Peyer's patch (tissue), 4 donors: ENCODE measurements around the gene GALNT9. TPM values are rescaled to one million over a fixed set of nuclear protein-coding genes. Genes with fewer than 3 reads are reported as not detected.
"Not testable (repeated sequence)": the region's sequence is repeated elsewhere in the genome, so short reads cannot be mapped to it uniquely, and the experiment has no call there.

Experiments
- DNase-seq, 3 donors: peaks; one replicate each; pipeline ENCODE4 v3.0.0-alpha.2; 2017 to 2019
- H3K27ac ChIP-seq, 4 donors: fragments of 200-600 bp; sonication (generic); one replicate each; pipeline ENCODE4 v1.5.1; 2016 to 2019
- H3K27me3 ChIP-seq, 2 donors: fragments of 200-600 bp; sonication (generic); one replicate each; pipeline ENCODE4 v1.5.1; 2019
- H3K36me3 ChIP-seq, 3 donors: fragments of 200-600 bp; sonication (generic); one replicate each; pipeline ENCODE4 v1.5.1; 2016 to 2019
- H3K4me1 ChIP-seq, 4 donors: fragments of 200-600 bp; sonication (generic); one replicate each; pipeline ENCODE4 v1.5.1; 2016 to 2019
- H3K4me3 ChIP-seq, 4 donors: fragments of 200-600 bp; sonication (generic); 1 replicate in 3 of 4; 2 replicates in 1 of 4; pipeline ENCODE4 v1.5.1; 2016 to 2019; ENCODE audit warnings: mild to moderate bottlenecking in 1 of 4
- H3K9me3 ChIP-seq, 4 donors: fragments of 200-600 bp; sonication (generic); one replicate each; pipeline ENCODE4 v1.5.1; 2016 to 2019; ENCODE audit warnings: mild to moderate bottlenecking in 1 of 4
- CTCF ChIP-seq, 6 experiments: fragments of 450-650 bp in 4 of 6; fragments of 200-600 bp in 2 of 6; sonication (generic) in 1 of 6; IDR thresholded peaks; one replicate each; pipeline ENCODE4 v1.5.1; 2017 to 2019; ENCODE audit warnings: antibody characterized with exemption in 6 of 6, mild to moderate bottlenecking in 3 of 6, moderate library complexity in 1 of 6
- POLR2A ChIP-seq, 2 donors: fragments of 450-650 bp; IDR thresholded peaks; one replicate each; pipeline ENCODE4 v1.5.1; 2017; ENCODE audit warnings: antibody characterized with exemption in 2 of 2, mild to moderate bottlenecking in 2 of 2, moderate library complexity in 2 of 2
- small RNA-seq, 2 donors: library from RNA; depleted of rRNA; stranded (forward); fragments of <200 nt; gene quantifications; one replicate each; pipeline ENCODE3, GENCODE V24; 2016
- total RNA-seq, 4 donors: library from RNA; depleted of rRNA; stranded (reverse); fragments of >200 nt; gene quantifications; one replicate each; pipeline ENCODE4 v1.1.0, GENCODE V29; 2016

The GALNT9 gene
- total RNA-seq, 4 donors from 2014 or later: not detected

GRCh38 chr12:132150780-132151144 is 178.6 kb downstream of the GALNT9 start:
- TF ChIP-seq CTCF (IDR thresholded peaks at IDR 0.05) (no peak), POLR2A (IDR thresholded peaks at IDR 0.05) (no peak)
- peaks cover 0 to 31% (median 0%) of the 10 kb centered on the region in 3 donors for H3K36me3 ChIP-seq
- no peak for DNase-seq

GRCh38 chr12:132149526-132149925 is 179.9 kb downstream of the GALNT9 start:
- H3K27ac ChIP-seq, H3K4me3 ChIP-seq, DNase-seq, H3K27me3 ChIP-seq, H3K9me3 ChIP-seq: not testable (repeated sequence)
- Histone ChIP-seq H3K4me1 (peaks cover 5 to 15% (median 10%) of the 10 kb centered on the region in 4 donors), H3K36me3 (peaks cover 0 to 31% (median 0%) of the 10 kb centered on the region in 3 donors)

More at GRCh38 chr12:132150780-132151144, 178.6 kb downstream of the GALNT9 start:
- Histone ChIP-seq H3K4me3 (no peak overlapping the region), H3K4me1 (peaks cover 0 to 5% (median 1%) of the 10 kb centered on the region in 4 donors), H3K27ac (no peak overlapping the region), H3K9me3 (no peaks in the 10 kb centered on the region), H3K27me3 (no peaks in the 10 kb centered on the region)

GRCh38 chr12:132148368-132149045 is 180.9 kb downstream of the GALNT9 start:
- H3K27ac ChIP-seq: no peak overlapping the region
- TF ChIP-seq POLR2A (IDR thresholded peaks at IDR 0.05): no peak
- no peak for TF ChIP-seq CTCF (IDR thresholded peaks at IDR 0.05)
- H3K4me3 ChIP-seq: no peak overlapping the region
- peaks cover 5 to 14% (median 10%) of the 10 kb centered on the region in 4 donors for H3K4me1 ChIP-seq
- no peaks in the 10 kb centered on the region for H3K9me3 ChIP-seq
- peaks cover 0 to 31% (median 0%) of the 10 kb centered on the region in 3 donors for H3K36me3 ChIP-seq
- no peaks in the 10 kb centered on the region for H3K27me3 ChIP-seq
- DNase-seq: no peak

- TF ChIP-seq POLR2A (IDR thresholded peaks at IDR 0.05) (no peak), CTCF (IDR thresholded peaks at IDR 0.05) (no peak)
- DNase-seq: peak in 1 of 3 donors; percentile 43
- peaks cover 0 to 31% (median 0%) of the 10 kb centered on the region in 3 donors for H3K36me3 ChIP-seq
These were observed 181.7 kb downstream of the GALNT9 start for GRCh38 chr12:132147423-132148367.

GRCh38 chr12:132146772-132147422 is 182.5 kb downstream of the GALNT9 start:
- H3K4me1 ChIP-seq: peaks cover 5 to 26% (median 17%) of the 10 kb centered on the region in 4 donors
- H3K27me3 ChIP-seq: no peaks in the 10 kb centered on the region
- TF ChIP-seq POLR2A (IDR thresholded peaks at IDR 0.05) (no peak), CTCF (IDR thresholded peaks at IDR 0.05) (no peak)
- H3K36me3 ChIP-seq: peaks cover 0 to 25% (median 0%) of the 10 kb centered on the region in 3 donors
- no peak overlapping the region for H3K27ac ChIP-seq
- H3K9me3 ChIP-seq: no peaks in the 10 kb centered on the region
- no peak overlapping the region for H3K4me3 ChIP-seq
- DNase-seq: peak in 1 of 3 donors; percentile 44

More at GRCh38 chr12:132147423-132148367, 181.7 kb downstream of the GALNT9 start:
- Histone ChIP-seq H3K9me3 (no peaks in the 10 kb centered on the region), H3K27ac (no peak overlapping the region), H3K4me1 (peaks cover 5 to 22% (median 16%) of the 10 kb centered on the region in 4 donors), H3K27me3 (no peaks in the 10 kb centered on the region), H3K4me3 (no peak overlapping the region)

Small RNA genes lying within 50 kb of the gene (small RNA-seq; reads per million reads assigned to genes)
- gene AC138466.3: 0 reads per million in 2 donors

Other genes with a start within 250 kb of the GALNT9 start
- gene DDX51, start 185.3 kb downstream of the GALNT9 start, total RNA-seq: 10 to 100 TPM; 18.7 to 78.4 (median 32.2) TPM
- gene NOC4L, start 185.1 kb downstream of the GALNT9 start, total RNA-seq: 10 to 100 TPM in 2 of 4 donors, 1 to 10 TPM in 2; 8.9 to 47.0 (median 12.2) TPM
- gene FBRSL1, start 160.6 kb upstream of the GALNT9 start, total RNA-seq: 100 to 1,000 TPM in 1 of 4 donors, 10 to 100 TPM in 3; 48.3 to 484 (median 63.5) TPM